OCI-LY1 (cell line): Measurements from ENCODE around the gene C2orf74.

ENCODE experiments used
- EZH2 ChIP-seq: fragments of 200-600 bp; sonication (generic), shearing (Covaris generic); IDR thresholded peaks from 2 replicates; pipeline ENCODE4 v1.8.0; 2017; ENCODE audit warnings: borderline replicate concordance, mixed run types, mild to moderate bottlenecking, antibody characterized with exemption, low read length, moderate library complexity, mixed read lengths
- TF ChIP-seq, protein P1 (sequence below): fragments of 200-600 bp; sonication (generic), shearing (Covaris generic); IDR thresholded peaks from 2 replicates; pipeline ENCODE4 v1.5.1; 2017; ENCODE audit warnings: mild to moderate bottlenecking, antibody characterized with exemption, low read length, moderate library complexity, mixed read lengths

DNA sequence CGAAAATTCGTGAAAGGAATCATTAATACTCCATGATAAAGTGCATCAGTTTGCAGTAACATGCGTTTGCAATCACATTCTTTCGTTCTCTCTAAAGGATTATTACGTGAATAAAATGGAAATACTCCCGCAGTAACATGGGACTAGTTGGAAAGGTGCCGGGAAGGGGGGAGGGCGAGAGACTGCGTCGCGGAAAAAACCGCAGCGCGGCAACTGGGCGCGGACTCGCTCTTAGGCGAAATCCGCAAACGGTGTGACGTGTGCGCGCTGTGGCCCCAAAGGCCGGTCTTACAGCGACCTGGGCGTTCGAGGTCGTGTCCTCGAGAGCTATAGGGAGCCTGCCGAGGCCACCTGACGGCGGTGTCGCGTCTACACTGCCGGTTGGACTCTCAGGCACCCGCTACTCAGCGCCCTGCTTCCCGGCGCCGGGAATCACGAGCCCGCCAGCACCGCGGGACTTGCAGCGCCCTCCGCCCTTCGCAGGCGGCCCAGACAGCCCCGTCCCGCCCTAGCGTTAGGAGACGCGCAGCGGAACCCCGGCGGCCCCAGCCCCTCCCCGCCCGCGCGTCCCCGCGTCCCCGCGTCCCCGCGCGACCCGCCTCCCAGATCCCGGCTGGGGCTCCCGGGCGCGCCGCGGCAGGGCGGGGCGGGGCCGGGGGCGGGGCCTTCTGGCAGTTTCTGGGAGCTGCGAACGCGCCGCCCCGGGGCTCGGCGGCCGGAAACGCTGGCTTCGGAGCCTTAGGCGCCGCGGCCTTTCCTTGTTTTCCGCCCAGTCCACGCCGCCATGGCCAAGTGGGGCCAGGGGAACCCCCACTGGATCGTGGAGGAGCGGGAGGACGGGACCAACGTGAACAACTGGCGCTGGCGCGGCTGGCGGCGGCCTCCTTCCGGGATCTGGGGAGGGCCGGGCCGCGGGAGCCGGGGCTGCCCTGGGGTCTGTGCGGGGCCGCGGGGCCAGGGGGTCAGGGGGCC is 15.1 kb downstream of the C2orf74 start:
- TF ChIP-seq, protein P1, sequence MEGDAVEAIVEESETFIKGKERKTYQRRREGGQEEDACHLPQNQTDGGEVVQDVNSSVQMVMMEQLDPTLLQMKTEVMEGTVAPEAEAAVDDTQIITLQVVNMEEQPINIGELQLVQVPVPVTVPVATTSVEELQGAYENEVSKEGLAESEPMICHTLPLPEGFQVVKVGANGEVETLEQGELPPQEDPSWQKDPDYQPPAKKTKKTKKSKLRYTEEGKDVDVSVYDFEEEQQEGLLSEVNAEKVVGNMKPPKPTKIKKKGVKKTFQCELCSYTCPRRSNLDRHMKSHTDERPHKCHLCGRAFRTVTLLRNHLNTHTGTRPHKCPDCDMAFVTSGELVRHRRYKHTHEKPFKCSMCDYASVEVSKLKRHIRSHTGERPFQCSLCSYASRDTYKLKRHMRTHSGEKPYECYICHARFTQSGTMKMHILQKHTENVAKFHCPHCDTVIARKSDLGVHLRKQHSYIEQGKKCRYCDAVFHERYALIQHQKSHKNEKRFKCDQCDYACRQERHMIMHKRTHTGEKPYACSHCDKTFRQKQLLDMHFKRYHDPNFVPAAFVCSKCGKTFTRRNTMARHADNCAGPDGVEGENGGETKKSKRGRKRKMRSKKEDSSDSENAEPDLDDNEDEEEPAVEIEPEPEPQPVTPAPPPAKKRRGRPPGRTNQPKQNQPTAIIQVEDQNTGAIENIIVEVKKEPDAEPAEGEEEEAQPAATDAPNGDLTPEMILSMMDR = no peak
- TF ChIP-seq EZH2 = no peak
